GM18861 (cell line): Measurements from ENCODE around the gene MARCHF10.

ENCODE experiments used
- ATAC-seq: cut with Tn5 transposase; IDR thresholded peaks from one replicate; pipeline ENCODE4 v1.9.1; 2021; ENCODE audit not compliant: unreplicated experiment

MARCHF10 gene

DNA sequence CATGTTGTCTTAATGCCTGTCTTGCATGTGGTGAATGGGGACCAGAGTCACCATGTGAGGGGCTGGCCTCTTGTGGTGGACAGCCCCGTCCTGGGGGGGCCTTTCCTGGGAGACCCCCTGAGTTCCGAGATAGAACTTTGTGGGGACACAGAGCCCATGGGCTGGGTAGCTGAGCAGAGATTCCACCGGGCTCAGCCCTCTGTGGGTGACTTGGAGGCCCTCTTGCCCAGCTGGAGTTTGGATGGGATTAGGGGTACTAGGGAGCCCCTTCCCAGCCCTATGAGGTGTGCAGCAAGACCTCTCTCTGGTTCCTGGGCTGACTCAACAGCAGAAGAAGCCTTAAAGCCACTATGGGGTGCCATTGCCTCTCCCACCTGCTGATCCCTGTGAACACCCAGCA is 142.5 kb downstream of the MARCHF10 start:
- no peak for ATAC-seq

DNA sequence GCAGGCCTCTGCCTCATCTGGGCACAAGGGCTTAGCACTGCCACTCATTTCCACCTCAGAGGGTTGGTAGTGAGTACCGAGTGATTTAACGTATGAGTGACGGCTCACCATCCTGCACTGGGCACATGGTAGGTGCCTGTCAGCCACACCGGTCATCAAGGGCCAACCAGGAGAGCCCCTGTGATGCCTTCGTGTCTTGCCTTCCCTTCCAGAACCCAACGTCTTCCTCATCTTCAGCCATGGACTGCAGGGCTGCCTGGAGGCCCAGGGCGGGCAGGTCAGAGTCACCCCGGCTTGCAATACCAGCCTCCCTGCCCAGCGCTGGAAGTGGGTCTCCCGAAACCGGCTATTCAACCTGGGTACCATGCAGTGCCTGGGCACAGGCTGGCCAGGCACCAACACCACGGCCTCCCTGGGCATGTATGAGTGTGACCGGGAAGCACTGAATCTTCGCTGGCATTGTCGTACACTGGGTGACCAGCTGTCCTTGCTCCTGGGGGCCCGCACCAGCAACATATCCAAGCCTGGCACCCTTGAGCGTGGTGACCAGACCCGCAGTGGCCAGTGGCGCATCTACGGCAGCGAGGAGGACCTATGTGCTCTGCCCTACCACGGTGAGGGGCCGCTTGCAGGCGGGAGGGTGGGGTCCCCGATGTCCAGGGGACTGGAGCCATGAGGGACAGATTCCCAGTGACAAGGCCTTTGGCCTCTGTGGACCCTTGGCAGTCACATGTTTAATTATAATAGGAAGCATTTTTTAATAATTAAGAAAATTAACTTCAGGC is 143.6 kb downstream of the MARCHF10 start:
- ATAC-seq, result no peak

DNA sequence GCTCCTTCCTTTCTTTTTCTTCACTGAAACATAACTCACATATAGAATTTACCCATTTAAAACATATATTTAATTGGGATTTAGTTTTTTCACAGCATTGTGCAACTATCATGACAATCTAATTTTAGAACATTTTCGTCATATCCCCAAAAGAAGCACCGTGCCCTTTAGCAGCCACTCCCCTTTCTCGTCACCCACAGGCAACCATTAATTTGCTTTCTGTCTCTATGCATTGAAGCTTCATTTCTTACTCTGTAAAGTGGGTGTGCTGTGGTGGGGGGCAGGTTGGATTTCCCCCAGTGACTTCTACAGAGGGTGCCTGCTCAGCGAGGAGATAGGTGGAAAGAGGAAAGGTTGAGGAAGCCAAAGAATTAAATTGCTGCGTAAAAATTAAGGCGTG is 144.8 kb downstream of the MARCHF10 start:
- no peak for ATAC-seq

DNA sequence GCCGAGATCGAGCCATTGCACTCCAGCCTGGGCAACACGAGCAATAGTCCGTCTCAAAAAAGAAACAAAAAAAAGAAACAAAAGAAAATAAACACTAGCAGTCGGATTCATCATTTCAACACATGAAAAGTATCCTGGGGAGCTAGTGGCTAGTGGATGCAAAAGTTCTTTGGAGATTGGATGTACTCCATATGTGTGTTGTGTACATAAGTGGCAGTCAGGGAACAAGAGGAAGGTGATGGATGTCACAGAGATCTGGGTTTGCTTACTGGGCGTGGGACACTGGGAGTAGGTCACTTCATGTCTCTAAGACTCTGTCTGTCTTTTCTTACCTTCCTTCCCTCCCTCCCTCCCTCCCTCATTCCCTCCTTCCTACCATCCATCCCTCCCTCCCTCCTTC is 145.3 kb downstream of the MARCHF10 start:
- ATAC-seq, result no peak

DNA sequence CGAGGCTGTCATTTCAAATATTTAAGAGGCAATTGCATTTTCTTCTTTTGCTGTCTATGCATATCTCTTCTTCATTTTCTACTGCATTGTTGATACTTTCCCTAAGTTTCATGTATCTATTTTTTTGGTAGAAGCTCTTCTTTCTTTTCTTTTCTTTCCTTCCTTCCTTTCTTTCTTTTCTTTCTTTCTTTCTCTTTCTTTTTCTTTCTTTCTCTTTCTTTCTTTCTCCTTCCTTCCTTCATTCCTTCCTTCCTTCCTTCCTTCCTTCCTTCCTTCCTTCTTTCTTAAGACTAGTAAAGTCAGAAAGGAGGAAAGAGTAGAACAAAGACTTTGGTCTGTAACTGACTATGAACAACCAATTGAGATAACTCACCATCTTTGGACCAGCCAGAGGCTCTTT is 146.8 kb downstream of the MARCHF10 start:
- ATAC-seq, result no peak

DNA sequence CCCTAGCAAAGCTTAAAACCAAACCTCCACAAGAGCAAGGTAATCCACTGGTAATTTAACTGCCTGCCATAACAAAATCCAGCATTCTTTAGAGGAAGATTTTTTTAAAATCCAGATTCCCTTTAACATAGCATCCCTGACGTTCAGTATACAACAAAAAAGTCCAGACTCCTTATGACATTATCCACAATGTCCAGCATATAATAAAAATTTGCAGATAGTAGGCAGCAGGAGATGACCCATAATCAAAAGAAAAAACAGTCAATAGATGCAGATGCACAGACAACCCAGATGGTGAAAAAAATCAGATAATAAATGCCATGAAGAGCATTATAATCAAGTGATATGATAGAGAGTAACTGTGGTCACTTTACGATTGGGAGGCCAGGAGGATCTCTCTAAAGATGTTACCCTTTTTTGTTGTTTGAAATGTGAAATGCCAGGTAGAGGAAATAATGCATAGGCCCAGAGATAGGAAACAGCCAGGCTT is 147.4 kb downstream of the MARCHF10 start:
- no peak for ATAC-seq

DNA sequence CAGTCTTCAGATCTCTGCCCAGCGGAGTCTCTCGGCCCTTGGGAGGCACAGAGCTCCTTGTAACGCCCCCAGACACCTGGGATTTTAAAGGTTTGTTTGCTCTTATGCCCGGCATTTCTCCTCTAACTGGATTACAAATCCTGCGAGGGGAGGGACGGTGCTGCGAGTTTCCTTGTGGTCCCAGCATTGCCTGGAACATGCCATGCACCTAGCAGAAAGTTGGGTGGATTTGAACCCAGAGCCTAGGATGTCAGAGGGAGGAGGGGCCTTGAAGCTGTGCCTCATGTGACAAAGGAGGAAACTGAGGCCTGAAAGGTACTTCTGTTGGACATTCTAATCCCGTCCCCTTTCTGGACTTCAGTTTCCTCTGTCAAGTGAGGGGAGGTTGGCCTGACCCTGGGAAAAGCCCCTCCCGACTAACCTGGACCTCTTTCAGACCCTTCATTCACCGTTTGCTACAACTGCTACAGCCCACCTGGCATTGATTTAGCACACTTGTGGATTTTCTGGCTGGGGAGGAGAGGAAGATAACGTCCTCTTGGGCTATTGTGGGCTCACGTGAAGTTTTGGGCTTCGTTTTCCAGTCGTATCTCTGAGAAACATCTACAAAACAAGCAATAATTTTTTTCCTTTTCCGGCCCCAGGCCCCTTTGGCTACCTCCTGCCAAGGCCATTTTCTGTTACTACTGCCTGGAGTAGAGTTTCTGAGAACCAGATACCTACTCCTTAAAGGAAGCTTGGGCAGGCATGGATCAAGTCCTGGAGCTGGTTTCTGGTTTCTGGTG is 149.8 kb downstream of the MARCHF10 start:
- ATAC-seq, result no peak

DNA sequence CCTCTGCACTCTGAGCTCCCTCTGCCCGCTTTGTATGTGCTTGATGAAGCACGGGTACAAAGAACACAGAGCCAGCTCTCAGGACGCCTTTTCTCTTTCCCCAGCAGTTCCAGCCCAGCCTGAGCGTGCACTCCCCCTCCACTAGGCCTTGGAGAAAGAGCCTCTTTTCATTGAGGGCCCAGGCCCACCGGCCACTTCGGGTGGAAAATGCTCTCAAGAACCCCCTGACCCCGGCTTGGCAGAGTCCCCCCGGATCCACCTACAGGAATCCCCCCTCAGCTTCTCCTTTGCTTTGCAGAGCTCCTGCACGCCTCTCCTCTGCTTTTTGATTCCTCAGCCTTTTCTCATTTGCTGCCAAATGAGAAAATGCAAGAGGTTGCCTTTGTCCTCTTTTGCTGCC is 150.4 kb downstream of the MARCHF10 start:
- no peak for ATAC-seq

DNA sequence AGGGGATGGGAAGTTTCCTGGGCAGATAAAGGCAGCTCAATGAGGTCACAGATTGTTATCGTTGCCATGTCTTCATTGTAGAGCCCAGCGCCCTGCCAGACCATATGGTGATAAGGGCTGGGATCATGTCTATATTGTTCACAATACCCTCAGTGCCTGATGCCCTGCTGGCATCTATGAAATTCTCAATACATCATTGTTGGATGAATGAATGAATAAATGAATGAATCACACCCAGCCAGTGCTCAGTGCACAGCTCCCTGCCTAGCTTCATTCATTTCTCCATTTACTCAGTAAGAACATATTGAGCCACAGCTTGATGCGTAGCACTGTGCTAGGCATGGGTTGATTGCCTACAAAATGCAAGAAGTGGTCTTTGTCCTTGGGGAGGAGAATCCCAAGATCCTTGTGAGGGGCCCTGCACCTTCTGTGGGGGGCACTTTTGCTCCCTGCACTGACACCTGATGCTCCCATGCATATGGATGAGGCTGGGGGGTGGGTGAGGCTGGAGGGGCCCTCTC is 150.9 kb downstream of the MARCHF10 start:
- ATAC-seq, result no peak

DNA sequence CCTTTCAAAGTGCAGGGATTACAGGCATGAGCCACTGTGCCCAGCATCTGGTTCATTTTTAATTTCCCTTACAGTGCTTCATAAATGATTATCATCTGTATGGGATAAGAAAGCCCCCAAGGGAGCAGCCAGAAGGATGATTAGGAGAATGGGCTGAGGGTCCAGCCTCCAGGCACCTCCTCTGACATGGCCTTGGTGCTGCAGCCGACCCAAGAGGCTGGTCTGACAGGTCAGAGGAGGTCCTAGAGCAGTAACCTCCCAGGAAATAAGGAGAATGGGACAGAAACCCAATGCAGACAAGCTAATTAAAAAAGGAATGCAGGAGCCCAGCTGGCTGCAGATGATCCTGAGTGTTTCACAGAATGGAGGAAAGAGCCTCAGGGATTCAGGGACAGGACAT is 151.7 kb downstream of the MARCHF10 start:
- ATAC-seq, result no peak

DNA sequence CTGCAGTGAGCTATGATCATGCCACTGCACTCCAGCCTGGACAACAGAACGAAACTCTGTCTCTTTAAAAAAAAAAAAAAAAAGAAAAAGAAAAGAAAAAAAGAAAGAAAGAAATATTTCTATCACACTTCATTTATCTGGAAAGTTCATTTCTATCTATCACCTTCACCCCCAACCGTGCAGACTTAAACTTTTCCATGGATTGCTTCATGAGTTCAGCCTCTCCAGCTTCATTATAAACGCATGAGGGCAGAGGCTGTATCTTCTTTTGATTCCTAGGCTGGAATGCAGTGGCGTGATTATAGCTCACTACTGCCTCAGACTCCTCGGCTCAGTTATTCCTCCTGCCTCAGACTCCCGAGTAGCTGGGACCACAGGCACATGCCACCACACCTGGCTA is 152.5 kb downstream of the MARCHF10 start:
- ATAC-seq, result no peak

DNA sequence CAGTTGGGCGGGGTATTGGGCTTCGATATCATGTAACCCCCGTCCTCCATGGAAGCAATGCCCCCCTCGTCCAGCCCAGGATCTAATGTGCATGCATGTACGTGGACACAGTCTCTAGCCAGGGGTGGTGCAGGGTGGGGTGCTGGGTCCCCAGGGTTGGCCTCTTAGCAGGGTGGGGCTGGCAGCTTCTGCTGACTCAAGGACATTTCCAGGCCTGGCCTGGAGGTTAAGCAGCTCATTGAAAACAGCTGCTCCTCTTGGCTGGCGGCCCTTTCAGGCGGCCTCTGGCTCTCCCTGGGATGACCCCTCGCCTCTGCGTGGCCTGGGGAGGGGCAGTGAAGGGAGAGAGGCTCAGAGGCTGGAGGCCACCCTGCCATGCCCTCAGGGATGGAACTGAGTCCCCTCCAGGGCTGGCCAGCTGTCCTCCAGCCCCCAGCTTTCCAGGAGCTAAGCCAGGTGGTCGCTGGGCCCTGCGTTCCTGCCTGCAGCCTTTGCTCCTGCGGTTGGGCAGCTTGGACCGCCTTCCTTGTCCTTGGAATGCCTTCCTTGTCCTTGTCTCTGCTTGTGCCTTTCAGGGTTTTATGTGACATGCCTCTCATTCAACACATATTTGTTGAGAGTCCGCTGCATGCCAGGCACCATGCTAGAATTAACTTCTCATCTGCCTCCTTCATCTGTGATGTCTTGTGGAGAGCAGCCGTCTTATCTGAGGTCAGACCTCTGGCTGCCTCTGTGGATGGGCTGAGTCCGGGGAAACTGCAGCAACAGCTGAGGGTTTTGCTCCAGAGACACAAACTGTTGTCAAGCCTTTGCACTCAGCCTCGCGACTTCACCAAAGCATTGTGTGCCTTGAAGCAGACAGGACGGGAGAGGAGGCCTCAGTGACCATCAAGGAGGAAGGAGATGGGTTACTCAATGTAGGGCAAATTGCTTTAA is 154.0 kb downstream of the MARCHF10 start:
- no peak for ATAC-seq

DNA sequence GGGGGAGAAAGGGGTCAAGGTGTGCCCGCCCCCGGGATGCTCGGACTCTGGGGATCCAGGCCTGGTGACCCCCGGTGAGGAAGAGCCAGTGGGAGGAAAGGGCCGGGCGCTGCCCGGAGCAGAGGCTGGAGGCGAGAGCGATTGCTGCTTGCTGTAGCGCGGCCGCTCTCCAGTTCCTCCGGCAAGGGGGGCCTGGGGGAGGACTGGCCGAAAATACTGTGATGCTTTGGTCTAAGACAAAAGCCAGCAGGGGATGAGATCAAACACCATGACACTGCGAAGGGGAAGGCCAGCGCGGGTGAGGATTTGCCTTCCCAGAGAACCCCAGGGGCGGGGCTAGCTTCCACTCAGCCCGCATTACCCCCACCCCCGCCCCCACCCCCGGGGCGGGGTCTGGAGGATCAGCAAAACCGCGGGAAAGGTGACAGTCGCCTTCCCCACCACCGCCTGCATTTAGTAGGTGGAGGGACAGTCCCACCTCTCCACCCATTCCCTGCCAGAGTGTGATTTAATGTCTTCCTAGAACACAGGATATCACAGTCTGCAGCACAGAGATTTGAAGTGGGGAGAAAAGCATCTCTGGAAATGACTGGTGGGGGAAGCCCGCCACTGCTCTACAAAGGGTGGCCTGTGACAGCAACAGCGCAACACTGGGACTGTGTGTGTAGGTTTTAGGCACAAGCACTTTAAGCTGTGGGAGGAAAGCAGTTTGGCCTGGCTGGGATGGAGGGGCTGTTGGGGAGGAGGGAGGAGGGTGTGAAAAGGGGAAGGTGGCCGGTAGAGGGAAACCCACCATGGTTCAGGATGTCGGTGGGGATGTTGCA is 154.9 kb downstream of the MARCHF10 start:
- ATAC-seq, result peak; percentile 79

DNA sequence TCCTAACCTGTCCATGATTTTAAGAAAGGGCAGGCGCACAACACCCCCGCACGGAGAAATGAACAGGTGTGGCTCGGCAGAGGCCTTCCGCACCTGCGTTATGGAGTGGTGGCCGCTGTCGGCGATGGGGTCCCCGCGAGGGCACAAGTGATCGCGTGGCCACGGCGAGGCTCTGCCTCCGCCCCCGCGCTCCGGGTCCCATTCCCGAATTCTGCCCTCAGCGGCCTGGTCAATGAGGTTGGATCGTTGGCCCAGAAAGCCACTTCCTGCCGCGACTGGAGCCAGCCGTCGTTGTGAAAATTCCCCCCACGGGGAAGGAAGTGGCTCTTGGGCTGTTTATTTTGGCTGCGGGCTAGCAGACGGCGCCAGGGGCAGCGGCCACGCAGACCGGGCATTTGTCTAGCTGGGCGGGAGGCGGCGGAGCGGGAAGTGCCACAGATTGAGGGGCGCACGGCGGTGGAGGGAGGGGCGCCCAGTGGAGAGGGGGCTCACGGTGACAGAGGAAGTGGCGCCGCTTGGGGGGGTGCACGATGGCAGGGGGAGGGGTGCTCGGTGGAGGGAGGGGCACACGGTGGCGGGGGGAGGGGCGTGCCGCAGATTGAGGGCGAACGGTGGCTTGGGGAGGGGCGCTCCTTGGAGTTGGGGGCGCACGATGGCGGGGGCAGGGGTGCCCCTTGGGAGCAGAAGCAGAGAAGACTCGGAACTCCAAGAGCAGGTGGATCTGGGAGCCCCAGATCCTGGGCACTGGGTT is 155.7 kb downstream of the MARCHF10 start:
- ATAC-seq, result no peak
